GM19023 (cell line): ENCODE data around the gene NSDHL.

Experiments
- ATAC-seq: cut with Tn5 transposase; IDR thresholded peaks from one replicate; pipeline ENCODE4 v1.9.1; 2021; ENCODE audit warnings: mild to moderate bottlenecking, moderate library complexity; ENCODE audit not compliant: unreplicated experiment

The NSDHL gene

DNA sequence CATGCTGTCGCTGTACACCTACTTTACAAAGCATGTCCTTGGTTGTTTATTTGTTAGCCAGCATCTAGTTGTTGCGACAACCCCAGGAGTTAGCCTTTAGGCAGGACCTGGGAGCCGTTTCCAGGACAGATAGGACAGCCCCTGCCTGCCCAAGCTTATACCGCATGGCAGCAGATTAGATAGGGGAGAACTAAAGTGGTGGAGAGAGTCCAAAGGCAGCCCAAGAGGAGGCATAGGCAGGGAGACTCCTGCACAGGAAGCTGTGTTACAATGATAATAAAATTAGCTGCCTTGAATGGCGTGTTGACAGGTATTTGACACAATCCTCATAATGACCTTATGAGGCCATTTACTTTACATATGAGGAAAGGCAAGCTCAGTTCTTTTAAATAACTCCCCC lies 13.0 kb downstream of the NSDHL start:
- no peak for ATAC-seq

DNA sequence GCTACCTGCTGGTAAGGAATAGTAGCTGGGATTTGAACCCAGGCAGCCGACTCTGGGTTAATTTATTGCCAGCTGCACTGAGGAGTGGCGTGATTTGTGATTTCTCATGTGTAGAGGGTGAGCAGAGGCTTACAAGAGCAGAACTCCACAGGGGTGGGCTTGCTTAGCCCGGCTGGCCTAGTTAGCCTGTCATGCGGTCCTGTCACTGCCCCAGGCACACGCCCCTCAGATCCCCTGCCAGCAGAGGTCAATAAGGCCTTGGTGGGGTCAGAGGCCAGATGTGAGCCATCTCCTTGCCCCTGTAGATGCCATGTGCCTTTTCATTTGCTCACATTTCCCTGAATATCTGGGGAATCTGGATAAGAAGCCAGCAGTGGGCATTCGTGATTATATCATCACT lies 13.4 kb downstream of the NSDHL start:
- ATAC-seq = no peak

DNA sequence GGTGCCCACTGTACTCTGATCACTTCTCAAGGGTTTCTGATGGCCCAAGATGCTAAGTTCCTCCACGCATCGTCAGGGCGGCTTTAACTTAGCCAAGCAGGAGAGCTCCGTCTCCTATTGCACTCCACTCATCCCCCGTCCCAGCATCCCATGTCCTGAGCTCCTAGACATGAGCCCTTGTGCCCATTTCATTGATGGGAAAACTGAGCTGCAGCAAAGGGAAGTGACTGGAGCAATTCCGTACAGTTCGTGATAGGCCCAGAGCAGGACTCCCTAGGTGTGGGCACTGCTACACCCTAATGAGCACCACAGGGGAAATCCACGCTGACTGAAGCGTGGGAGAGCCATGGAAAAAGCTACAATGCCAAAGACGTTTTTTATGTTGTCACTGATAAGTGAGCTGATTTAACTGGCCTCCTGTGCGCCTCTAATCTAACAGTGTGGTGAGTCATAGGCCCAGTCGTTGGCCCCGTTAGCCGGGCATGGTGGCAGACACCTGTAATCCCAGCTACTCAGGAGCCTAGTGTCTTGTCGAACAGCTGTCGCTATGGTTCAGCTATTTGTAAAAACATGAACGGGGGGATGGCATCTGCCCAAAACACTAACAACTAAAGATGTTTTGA lies 14.9 kb downstream of the NSDHL start:
- ATAC-seq = no peak

DNA sequence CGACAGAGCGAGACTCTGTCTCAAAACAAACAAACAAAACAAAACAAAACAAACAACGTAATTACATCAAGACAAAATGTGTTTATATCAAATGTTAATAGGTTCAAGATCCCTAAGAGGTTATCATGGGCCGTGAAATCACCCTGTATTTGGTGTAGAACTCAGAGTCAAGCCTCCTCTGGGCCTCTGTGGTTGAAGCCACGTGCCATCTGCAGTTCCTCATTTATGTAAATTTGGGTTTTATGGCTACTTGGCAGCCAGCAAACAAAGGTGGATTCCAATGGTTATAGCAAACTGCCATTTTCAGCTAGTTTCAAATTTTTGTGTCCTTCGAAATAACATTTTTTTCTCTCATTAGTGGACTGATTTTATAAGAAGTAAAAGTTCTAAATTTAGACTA lies 16.4 kb downstream of the NSDHL start:
- ATAC-seq = no peak

- ATAC-seq = no peak
These were observed 19.6 kb downstream of the NSDHL start for GRCh38 chrX:152850465-152850864.

DNA sequence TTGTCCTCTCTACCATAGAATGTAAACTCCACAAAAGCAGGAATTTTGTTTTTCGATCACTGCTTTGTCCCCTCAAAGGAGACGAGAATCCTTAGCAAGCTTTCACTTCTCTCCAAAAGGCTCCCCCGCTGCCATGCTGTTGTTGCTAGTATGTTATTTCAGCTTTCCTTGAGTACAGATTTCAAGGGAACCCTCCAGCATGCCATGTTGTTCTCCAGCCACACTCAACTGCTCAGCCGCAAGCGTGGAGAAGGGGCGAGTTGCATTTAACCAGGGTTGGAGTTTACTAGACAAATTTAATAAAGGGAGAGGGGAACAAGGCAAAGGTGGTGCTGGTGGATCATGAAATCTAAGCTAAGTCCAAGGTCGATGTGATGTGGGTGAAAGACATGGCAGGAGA lies 23.1 kb downstream of the NSDHL start:
- no peak for ATAC-seq

- ATAC-seq = no peak
These were observed 30.3 kb downstream of the NSDHL start for GRCh38 chrX:152861116-152861515.

DNA sequence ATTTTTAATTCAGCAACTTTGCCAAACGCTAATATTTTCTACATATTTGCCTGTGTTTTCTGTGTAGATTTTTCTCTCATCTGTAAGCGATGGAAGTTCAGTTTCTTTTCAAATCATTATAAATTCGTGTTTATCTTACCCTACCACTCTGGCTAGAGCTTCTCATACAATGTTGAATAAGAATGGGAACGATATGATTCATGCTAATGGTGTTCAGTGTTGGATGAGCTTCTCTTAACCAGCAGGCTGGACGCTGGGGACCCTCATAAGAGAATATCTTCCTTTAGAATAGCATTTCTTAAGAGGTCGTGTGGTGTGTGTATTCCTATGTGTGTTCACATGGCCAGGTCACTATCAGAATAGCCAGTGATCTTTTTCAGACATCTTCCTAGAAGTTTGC lies 31.0 kb downstream of the NSDHL start:
- ATAC-seq = no peak

GRCh38 chrX:152865232-152865920 lies 34.5 kb downstream of the NSDHL start:
- ATAC-seq = no peak

DNA sequence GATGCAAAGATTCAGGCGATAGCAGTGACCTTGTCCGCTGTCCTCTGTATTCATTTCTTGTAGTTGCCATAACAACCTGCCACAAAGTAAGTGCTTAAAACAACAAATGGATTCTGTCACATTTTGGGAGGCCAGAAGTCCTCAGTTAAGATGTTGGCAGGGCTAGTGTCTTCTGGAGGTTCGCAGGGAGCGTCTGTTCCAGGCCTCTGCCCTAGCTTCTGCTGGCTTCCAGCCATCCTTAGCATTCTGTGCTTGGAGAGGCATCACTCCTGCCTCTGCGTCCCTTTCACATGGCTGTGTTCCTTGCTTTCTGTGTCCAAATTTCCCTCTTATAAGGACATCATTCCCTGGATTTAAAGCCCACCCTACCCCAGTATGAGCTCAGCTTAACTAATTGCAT lies 35.5 kb downstream of the NSDHL start:
- ATAC-seq = no peak

DNA sequence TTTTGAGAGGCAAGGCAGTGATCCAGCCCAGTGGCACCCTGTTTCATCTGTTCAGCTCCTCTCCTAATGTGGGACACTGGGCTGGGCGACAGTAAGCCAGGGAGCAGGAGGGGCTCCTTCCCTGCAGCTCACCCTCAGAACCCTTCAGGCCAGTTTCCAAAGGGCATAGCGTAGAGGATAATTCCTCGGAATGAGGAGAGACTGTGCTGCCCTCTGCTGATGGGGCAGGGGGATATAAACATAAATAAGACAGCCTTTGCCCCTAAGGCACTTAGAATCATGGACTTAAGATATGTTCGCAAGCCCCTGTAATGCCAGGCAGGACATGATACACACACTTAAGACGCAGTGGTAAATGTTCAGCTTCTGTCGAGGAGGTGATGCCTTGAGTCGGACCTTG lies 39.1 kb downstream of the NSDHL start:
- ATAC-seq = no peak

DNA sequence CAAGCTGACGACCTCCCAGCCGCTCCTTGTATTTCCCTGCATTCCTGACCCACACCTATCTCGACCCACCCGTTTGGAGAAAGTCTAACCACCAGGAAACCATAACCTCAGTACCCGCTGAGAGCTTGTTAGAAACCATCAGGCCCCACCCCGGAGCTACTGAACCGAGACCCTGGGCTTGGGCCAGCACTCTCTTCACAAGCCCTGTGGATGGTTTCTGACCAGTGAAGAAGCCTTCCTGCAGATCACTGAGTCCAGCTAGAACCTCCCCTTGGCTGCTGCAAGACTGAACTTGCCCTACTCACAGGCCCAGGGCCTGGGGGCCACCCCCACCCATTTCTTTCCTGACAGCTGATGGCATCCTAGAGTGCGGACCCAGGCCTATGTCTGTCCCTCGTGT lies 40.4 kb downstream of the NSDHL start:
- no peak for ATAC-seq

DNA sequence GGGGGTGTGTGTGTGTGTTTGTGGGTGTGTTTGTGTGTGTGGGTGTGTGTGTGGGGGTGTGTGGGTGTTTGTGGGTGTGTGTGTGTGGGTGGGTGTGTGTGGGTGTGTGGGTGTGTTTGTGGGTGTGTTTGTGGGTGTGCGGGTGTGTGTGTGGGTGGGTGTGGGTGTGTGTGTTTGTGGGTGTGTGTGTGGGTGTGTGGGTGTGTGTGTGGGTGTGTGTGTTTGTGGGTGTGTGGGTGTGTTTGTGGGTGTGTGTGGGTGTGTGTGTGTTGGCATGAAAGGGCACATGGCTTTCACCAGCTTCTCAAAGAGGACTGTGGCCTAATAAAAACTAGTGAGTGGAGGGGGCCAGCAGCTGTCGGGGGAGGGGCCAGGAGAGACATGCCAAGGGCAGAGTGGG lies 41.7 kb downstream of the NSDHL start:
- no peak for ATAC-seq

DNA sequence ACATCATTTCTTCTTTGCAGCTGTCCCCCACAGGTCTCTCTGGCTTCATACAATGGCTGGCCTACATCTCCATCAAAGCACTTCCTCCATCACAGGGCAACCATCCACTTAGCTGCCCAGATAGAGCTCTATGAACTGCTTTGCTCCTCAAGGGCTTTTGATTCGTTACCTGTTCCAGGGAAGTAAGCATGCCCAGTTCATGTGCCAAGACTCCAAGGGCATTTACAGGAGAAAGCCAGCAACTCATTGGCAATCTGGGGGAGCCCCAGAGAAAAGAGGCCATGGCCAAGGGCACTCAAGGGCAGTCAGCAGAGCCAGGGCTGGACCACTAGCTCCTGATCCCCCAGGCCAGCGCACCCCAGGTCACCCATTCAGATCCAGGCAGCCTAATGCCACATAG lies 42.5 kb downstream of the NSDHL start:
- ATAC-seq = no peak

DNA sequence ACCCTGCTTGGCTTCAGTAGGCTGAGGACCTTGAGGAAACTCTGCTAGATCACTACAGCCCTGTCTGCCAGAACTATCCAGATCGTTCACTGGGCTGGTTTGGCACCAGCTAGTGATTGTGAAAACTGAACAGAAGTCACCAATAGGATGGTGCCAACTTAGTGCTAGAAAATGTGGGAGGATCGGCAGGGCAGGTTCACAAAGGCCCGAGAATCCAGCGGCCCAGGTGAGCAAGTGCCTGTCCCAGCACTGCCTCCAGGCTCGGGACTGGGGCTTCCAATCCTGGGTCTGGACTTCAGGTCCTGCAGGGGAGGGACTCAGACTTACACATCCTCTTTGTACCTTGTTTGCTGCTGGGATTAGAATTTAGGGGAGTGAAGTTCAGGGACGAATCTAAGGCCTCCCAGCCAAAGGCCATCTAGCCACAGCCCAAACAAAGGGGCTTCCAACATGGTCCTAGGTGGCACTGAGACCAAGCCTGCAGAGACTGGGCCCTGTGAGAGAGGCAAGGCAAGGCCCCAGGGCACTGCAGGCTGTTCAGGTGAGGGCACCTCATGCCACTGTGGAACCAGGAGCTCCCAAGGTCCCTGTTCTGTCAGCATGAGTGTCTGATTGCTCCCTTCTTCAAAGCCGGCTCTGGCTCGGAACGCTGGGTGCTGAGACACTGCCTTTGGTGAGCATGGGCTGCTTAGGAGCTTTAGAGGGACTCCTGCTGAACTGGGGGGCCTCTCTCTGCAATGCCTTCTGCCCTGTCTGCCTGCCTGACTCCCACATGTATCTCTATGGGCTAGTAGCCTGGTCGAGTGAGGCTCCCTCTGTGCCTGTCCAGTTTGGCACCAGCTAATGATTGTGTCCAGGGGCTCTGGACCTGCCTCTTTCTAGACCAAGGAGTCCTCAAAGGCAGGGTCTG lies 46.3 kb downstream of the NSDHL start:
- ATAC-seq = no peak

GRCh38 chrX:152878976-152879755 lies 48.3 kb downstream of the NSDHL start:
- ATAC-seq = no peak

- ATAC-seq = no peak
These were observed 50.4 kb downstream of the NSDHL start for GRCh38 chrX:152881289-152881688.

DNA sequence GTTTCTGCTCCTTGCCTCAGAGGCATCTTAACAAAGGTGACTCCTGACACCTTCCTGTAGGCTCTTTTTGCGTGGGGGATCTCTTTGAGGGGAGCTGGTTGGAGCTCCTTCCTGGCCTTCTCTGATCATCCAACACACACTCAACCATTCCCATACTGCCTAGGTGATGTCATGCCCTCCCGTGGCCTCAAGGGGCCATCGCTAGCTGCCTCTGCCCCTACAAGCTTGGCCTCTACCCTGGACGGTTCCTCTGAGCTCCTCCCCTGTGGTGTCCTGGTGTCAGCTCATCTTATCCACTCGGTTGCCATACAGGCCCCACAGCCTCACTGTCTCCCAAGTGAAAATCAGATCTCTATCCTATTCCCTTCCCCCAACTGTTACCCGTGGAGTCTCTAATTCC lies 53.3 kb downstream of the NSDHL start:
- ATAC-seq = no peak

GRCh38 chrX:152886716-152887115 lies 55.9 kb downstream of the NSDHL start:
- ATAC-seq = no peak

GRCh38 chrX:152892499-152892898 lies 61.6 kb downstream of the NSDHL start:
- ATAC-seq = no peak
